GM21528 (cell line): ENCODE measurements around the gene ACOT11.

ENCODE experiments used
- ATAC-seq: cut with Tn5 transposase; IDR thresholded peaks from one replicate; pipeline ENCODE4 v1.9.1; 2021; ENCODE audit warnings: mild to moderate bottlenecking, moderate library complexity; ENCODE audit not compliant: unreplicated experiment, low FRiP score

The ACOT11 gene

GRCh38 chr1:54559771-54560231 is 11.8 kb downstream of the ACOT11 start:
- no peak for ATAC-seq

- no peak for ATAC-seq
These were observed 16.5 kb downstream of the ACOT11 start for GRCh38 chr1:54564312-54565112.

- ATAC-seq, result no peak
These were observed 17.1 kb downstream of the ACOT11 start for GRCh38 chr1:54565113-54565501.

GRCh38 chr1:54566438-54567141 is 18.6 kb downstream of the ACOT11 start:
- ATAC-seq, result no peak

GRCh38 chr1:54567961-54568360 is 19.9 kb downstream of the ACOT11 start:
- no peak for ATAC-seq

- no peak for ATAC-seq
These were observed 21.3 kb downstream of the ACOT11 start for GRCh38 chr1:54569339-54569738.

- no peak for ATAC-seq
These were observed 22.1 kb downstream of the ACOT11 start for GRCh38 chr1:54570161-54570560.

- no peak for ATAC-seq
These were observed 23.3 kb downstream of the ACOT11 start for GRCh38 chr1:54571326-54571725.

GRCh38 chr1:54571803-54572541 is 23.9 kb downstream of the ACOT11 start:
- no peak for ATAC-seq

GRCh38 chr1:54572542-54572850 is 24.5 kb downstream of the ACOT11 start:
- ATAC-seq, result no peak

GRCh38 chr1:54574158-54574778 is 26.2 kb downstream of the ACOT11 start:
- ATAC-seq, result no peak

GRCh38 chr1:54575161-54575560 is 27.1 kb downstream of the ACOT11 start:
- ATAC-seq, result no peak

- no peak for ATAC-seq
These were observed 27.7 kb downstream of the ACOT11 start for GRCh38 chr1:54575605-54576290.

GRCh38 chr1:54577612-54578011 is 29.6 kb downstream of the ACOT11 start:
- ATAC-seq, result no peak

- no peak for ATAC-seq
These were observed 31.3 kb downstream of the ACOT11 start for GRCh38 chr1:54579337-54579781.

GRCh38 chr1:54580856-54581550 is 33.0 kb downstream of the ACOT11 start:
- no peak for ATAC-seq

- no peak for ATAC-seq
These were observed 33.6 kb downstream of the ACOT11 start for GRCh38 chr1:54581621-54582035.

- no peak for ATAC-seq
These were observed 34.7 kb downstream of the ACOT11 start for GRCh38 chr1:54582566-54583306.

- no peak for ATAC-seq
These were observed 35.3 kb downstream of the ACOT11 start for GRCh38 chr1:54583307-54583686.
